GM12878 (cell line): ENCODE results near the gene SURF6. TPM values are rescaled to one million over a fixed set of nuclear protein-coding genes. Genes with fewer than 3 reads are reported as not detected.

Source experiments
- ATF7 ChIP-seq: fragments of 450-650 bp; IDR thresholded peaks from 2 replicates; pipeline ENCODE4 v1.6.1; 2016; ENCODE audit warnings: low read depth, mild to moderate bottlenecking
- CEBPZ ChIP-seq: fragments of 150-350 bp; IDR thresholded peaks from 2 replicates; pipeline ENCODE4 v1.6.1; 2016; ENCODE audit warnings: low read depth, low read length
- CREM ChIP-seq: IDR thresholded peaks from 2 replicates; pipeline ENCODE4 v1.6.1; 2014; ENCODE audit warnings: antibody characterized with exemption, low read depth
- DPF2 ChIP-seq: fragments of 450-650 bp; IDR thresholded peaks from 2 replicates; pipeline ENCODE4 v1.6.1; 2017; ENCODE audit warnings: mild to moderate bottlenecking
- FOXK2 ChIP-seq: fragments of 450-650 bp; IDR thresholded peaks from 2 replicates; pipeline ENCODE4 v1.6.1; 2017; ENCODE audit warnings: mild to moderate bottlenecking, moderate library complexity
- IRF3 ChIP-seq: fragments of 450-650 bp; IDR thresholded peaks from 2 replicates; pipeline ENCODE4 v1.6.1; 2014; ENCODE audit warnings: mild to moderate bottlenecking
- MAX ChIP-seq: IDR thresholded peaks from 2 replicates; pipeline ENCODE4 v1.6.1; 2012; ENCODE audit warnings: low read depth, low read length, improper control_type of control experiment
- POLR2AphosphoS2 ChIP-seq: IDR thresholded peaks from 2 replicates; pipeline ENCODE4 v1.6.1; 2011; ENCODE audit warnings: low read depth, mild to moderate bottlenecking, low read length, improper control_type of control experiment, moderate library complexity
- POLR2AphosphoS5 ChIP-seq: IDR thresholded peaks from 2 replicates; pipeline ENCODE4 v1.6.1; 2011; ENCODE audit warnings: mild to moderate bottlenecking, low read length, inconsistent platforms
- RB1 ChIP-seq: fragments of 450-650 bp; formaldehyde crosslinking; IDR thresholded peaks from 2 replicates; pipeline ENCODE4 v1.6.1; 2017; ENCODE audit warnings: mild to moderate bottlenecking, borderline replicate concordance
- SIX5 ChIP-seq: IDR thresholded peaks from 2 replicates; pipeline ENCODE4 v1.6.1; 2011; ENCODE audit warnings: mild to moderate bottlenecking, low read depth, low read length, moderate library complexity; ENCODE audit not compliant: severe bottlenecking
- SKIL ChIP-seq: fragments of 450-650 bp; IDR thresholded peaks from 2 replicates; pipeline ENCODE4 v1.6.1; 2017; ENCODE audit warnings: mild to moderate bottlenecking, low read depth, inconsistent platforms; ENCODE audit not compliant: poor library complexity, severe bottlenecking
- SREBF1 ChIP-seq: IDR thresholded peaks from 2 replicates; pipeline ENCODE4 v1.6.1; 2012; ENCODE audit warnings: mild to moderate bottlenecking, low read length
- STAT1 ChIP-seq: fragments of 450-650 bp; conservative IDR thresholded peaks from 2 replicates; pipeline ENCODE4 v1.6.1; 2014; ENCODE audit warnings: antibody characterized with exemption, mild to moderate bottlenecking
- USF1 ChIP-seq: IDR thresholded peaks from 2 replicates; pipeline ENCODE4 v1.6.1; 2011; ENCODE audit warnings: borderline replicate concordance, low read depth, mild to moderate bottlenecking, moderate library complexity, mixed read lengths, low read length; ENCODE audit not compliant: insufficient read depth; ENCODE audit errors: extremely low read length
- YBX1 ChIP-seq: fragments of 450-650 bp; IDR thresholded peaks from 2 replicates; pipeline ENCODE4 v1.6.1; 2016; ENCODE audit warnings: antibody characterized with exemption
- ZBED1 ChIP-seq: IDR thresholded peaks from 2 replicates; pipeline ENCODE4 v1.6.1; 2016; ENCODE audit warnings: borderline replicate concordance
- polyA plus RNA-seq, 11 experiments: library from polyadenylated mRNA; depleted of rRNA in 4 of 11; unstranded in 6 of 11; stranded (reverse) in 5 of 11; fragments of >200 nt; fragmentation: Nextera tagmentation in 4 of 11; fragmentation: Illumina TruSeq in 1 of 11; extraction: Ambion mirVana in 4 of 11; extraction: Trizol in 1 of 11; gene quantifications; 1 replicate in 1 of 11; 2 replicates in 10 of 11; pipeline versions ENCODE4 v1.2.1 to v1.2.3, GENCODE V29; 2011 to 2016; ENCODE audit warnings: inconsistent platforms in 2 of 11, missing spikeins in 2 of 11, low read depth in 1 of 11
- total RNA-seq, 4 experiments: library from RNA; depleted of rRNA in 3 of 4; stranded (reverse); fragments of >200 nt in 3 of 4; fragmentation: Illumina TruSeq in 1 of 4; extraction: Trizol in 1 of 4; gene quantifications; 2 replicates each; pipeline versions ENCODE4 v1.2.1 to v1.2.3, GENCODE V29; 2013 to 2021

Gene SURF6
- total and polyA plus RNA-seq, 10 of the 15 experiments (the other 5 are each of a cell fraction or from before 2014, with no cell fraction given), result 2.2 to 27.2 (median 15.1) TPM

GRCh38 chr9:133335924-133336811 is at the start of gene SURF6 (continued):
- peak; percentile 26 for TF ChIP-seq SKIL
- peak; percentile 71; the same call in 1 of the 2 replicates for TF ChIP-seq POLR2AphosphoS5
- peak; percentile 99 for TF ChIP-seq POLR2AphosphoS2
- TF ChIP-seq SIX5, result peak; percentile 58
- peak; percentile 88 for TF ChIP-seq STAT1
- TF ChIP-seq DPF2, result peak; percentile 75
- TF ChIP-seq YBX1, result no peak
- TF ChIP-seq CREM, result peak; percentile 80
- TF ChIP-seq USF1, result peak; percentile 39
- 0 out of 2 replicates have a peak, but pooled peaks have one; percentile 16 for TF ChIP-seq SREBF1
- TF ChIP-seq ATF7, result no peak
- TF ChIP-seq RB1, result peak; percentile 77; the same call in 1 of the 2 replicates
- no peak for TF ChIP-seq IRF3
- TF ChIP-seq ZBED1, result 0 out of 2 replicates have a peak, but pooled peaks have one; percentile 25
- peak; percentile 80 for TF ChIP-seq FOXK2
- TF ChIP-seq CEBPZ, result peak; percentile 67
- TF ChIP-seq MAX, result peak; percentile 94
